ENCODE results near the gene PRDM8. TPM values are rescaled to one million over a fixed set of nuclear protein-coding genes. Genes with fewer than 3 reads are reported as not detected.

PRDM8 gene
- total and polyA plus RNA-seq, 2 of the 8 experiments (the other 6 are each of a cell fraction or from before 2014, with no cell fraction given), result not detected

DNA sequence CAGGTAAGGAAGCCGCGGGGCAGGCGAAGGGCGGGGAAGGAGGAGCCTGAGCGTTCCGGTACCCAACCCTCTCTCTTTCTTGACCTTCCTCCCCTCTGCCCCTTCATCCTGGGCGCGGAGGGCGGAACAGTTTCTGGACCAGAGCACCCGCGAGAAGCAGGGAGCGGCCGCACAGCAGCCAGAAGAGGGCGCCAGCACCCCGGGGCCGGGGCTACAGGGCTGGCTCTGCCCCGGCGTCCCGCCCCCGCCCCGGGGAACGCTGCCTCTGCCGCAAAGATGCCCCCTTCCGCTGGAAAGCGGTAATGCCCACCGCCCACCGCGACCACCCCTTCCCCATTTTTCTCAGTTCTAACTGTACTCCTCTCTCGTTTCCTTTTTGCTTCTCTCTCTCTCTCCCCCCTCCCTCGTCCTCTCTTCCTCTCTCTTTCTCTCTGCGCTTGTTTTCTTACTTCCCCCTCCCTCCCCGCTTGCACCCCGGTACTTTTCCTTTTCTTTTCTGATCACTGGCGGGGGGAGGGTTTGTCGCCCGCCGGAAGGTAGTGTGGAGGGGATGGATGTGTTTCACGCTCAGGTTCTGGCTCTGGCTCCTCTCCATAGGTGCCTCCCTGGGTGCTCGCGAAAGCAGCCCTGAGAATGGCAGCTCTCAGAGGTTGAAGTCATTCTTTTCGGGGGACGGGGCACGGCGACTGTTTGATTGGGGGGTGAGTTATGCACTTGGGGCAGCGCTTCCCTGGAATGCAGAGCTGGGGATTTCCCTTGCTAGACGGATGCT, 13.1 kb upstream of the PRDM8 start (continued):
- TF ChIP-seq, protein P1, sequence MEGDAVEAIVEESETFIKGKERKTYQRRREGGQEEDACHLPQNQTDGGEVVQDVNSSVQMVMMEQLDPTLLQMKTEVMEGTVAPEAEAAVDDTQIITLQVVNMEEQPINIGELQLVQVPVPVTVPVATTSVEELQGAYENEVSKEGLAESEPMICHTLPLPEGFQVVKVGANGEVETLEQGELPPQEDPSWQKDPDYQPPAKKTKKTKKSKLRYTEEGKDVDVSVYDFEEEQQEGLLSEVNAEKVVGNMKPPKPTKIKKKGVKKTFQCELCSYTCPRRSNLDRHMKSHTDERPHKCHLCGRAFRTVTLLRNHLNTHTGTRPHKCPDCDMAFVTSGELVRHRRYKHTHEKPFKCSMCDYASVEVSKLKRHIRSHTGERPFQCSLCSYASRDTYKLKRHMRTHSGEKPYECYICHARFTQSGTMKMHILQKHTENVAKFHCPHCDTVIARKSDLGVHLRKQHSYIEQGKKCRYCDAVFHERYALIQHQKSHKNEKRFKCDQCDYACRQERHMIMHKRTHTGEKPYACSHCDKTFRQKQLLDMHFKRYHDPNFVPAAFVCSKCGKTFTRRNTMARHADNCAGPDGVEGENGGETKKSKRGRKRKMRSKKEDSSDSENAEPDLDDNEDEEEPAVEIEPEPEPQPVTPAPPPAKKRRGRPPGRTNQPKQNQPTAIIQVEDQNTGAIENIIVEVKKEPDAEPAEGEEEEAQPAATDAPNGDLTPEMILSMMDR (IDR thresholded peaks at IDR 0.05; ENCODE audit: control extremely low read depth in 1 of 3, insufficient read depth in 1 of 3, low read depth in 1 of 3, low read length in 3 of 3), result peak; percentile 74 to 98 (median 89)
- TF ChIP-seq, protein P2, sequence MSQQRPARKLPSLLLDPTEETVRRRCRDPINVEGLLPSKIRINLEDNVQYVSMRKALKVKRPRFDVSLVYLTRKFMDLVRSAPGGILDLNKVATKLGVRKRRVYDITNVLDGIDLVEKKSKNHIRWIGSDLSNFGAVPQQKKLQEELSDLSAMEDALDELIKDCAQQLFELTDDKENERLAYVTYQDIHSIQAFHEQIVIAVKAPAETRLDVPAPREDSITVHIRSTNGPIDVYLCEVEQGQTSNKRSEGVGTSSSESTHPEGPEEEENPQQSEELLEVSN (IDR thresholded peaks at IDR 0.05), result no peak
- TF ChIP-seq KDM4A (IDR thresholded peaks at IDR 0.05; ENCODE audit: low read depth, low read length, severe bottlenecking) (peak; percentile 10), RAD21 (IDR thresholded peaks at IDR 0.05 in 1 of 2, conservative IDR thresholded peaks at IDR 0.05 in 1 of 2; ENCODE audit: low read depth in 2 of 2, low read length in 2 of 2) (peak; percentile 71 to 80), JUN (IDR thresholded peaks at IDR 0.05; ENCODE audit: low read depth, low read length) (no peak), USF2 (IDR thresholded peaks at IDR 0.05; ENCODE audit: low read length) (no peak), BACH1 (IDR thresholded peaks at IDR 0.05; ENCODE audit: low read length) (no peak)

Data from H1 (cell line).